Epithelial cell of esophagus (primary cell): ENCODE results near the gene NEK6.

Experiments
- DNase-seq: peaks from one replicate; pipeline ENCODE4 v3.0.0; 2010; ENCODE audit warnings: low read depth
- H3K4me3 ChIP-seq: 2 replicates; pipeline ENCODE4 v1.5.1; 2011; ENCODE audit warnings: mild to moderate bottlenecking, low read length, control low read depth
- TF ChIP-seq, protein P1 (sequence below): IDR thresholded peaks from 2 replicates; pipeline ENCODE4 v1.5.1; 2011; ENCODE audit warnings: low read depth, mild to moderate bottlenecking, low read length, control low read depth, inconsistent platforms; ENCODE audit not compliant: insufficient read depth; ENCODE audit errors: missing control alignments

The NEK6 gene

DNA sequence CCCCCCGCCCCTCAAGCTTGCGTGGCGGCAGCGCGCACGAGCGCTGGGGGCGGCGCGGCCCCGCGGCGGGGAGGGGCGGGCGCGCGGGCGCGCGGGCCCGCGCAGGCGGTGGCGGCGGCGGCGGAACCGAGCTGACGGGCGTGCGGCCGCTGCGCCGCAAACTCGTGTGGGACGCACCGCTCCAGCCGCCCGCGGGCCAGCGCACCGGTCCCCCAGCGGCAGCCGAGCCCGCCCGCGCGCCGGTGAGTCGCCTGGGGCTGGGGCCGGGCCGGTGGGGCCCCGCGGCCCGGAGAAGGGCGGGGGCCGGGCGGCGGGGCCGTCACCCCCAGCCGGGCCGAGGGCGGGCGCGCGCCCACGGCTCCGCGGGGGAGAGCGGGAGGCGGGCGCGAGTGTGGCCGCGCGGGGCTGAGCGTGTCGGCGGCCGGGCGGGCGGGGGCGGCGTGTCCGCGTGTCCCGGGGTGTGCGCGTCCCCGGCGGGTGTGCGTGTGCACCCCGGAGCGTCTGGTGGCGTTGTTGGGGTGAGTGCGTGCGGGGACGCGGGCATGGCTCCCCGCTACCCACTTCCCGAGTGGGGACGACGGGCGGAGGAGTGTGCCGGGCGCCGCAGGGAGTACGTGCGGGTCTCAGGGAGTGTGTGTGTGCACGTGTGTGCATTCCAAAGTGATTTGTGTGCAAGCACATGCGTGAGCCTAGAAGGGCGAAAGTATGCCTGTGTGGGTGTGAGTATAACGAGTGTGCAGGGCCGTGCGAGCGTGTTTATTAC, at the start of gene NEK6:
Gene NEK6, plus strand, starts transcription at position 106 of the 763 bp plus-strand sequence. CDS start 44,016 bp downstream, outside the sequence.
- H3K4me3 ChIP-seq, result peak within 1 kb of the TSS; percentile 63
- DNase-seq, result peak; percentile 62
- TF ChIP-seq, protein P1, sequence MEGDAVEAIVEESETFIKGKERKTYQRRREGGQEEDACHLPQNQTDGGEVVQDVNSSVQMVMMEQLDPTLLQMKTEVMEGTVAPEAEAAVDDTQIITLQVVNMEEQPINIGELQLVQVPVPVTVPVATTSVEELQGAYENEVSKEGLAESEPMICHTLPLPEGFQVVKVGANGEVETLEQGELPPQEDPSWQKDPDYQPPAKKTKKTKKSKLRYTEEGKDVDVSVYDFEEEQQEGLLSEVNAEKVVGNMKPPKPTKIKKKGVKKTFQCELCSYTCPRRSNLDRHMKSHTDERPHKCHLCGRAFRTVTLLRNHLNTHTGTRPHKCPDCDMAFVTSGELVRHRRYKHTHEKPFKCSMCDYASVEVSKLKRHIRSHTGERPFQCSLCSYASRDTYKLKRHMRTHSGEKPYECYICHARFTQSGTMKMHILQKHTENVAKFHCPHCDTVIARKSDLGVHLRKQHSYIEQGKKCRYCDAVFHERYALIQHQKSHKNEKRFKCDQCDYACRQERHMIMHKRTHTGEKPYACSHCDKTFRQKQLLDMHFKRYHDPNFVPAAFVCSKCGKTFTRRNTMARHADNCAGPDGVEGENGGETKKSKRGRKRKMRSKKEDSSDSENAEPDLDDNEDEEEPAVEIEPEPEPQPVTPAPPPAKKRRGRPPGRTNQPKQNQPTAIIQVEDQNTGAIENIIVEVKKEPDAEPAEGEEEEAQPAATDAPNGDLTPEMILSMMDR, result no peak

DNA sequence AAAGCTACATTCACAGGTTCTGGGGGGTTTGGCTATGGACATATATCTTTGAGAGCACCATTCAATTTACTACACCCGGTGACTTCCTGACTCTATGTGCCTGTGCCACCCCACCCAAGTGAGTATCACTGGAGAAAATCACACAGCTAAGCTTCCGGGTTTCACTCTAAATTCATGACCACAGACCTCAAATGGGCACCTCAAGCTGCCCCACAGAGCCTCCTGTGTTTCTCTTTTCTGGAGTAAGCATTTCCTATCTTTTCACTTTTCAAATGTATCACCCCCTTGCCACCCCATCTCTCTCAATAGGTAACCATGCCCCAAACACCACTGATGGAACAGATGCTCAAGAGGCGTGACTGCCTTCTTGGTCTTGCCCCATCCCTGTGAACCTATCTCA, 49.2 kb upstream of the NEK6 start:
- TF ChIP-seq, protein P1, result no peak
- no peak for DNase-seq
- H3K4me3 ChIP-seq, result no peak overlapping the region

DNA sequence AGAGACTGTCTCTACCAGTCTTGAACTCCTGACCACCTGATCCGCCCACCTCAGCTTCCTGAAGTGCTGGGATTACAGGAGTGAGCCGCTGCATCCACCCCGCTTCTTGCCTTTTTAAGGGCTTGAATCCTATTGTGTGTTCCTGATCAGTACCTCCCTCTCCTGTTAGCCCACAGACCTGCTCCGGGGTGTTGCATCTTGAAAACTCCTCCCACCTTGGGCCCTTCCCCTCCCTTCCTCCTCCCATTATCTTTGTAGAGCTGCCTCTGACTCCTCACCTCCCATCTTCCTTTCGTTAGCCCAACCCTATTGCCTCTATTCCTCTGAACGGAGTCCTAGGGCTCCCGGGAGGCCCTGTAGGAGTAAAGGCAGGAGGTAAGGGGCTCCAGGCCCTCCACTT, 48.5 kb upstream of the NEK6 start:
- DNase-seq, result no peak
- TF ChIP-seq, protein P1, result no peak
- H3K4me3 ChIP-seq, result no peak overlapping the region

DNA sequence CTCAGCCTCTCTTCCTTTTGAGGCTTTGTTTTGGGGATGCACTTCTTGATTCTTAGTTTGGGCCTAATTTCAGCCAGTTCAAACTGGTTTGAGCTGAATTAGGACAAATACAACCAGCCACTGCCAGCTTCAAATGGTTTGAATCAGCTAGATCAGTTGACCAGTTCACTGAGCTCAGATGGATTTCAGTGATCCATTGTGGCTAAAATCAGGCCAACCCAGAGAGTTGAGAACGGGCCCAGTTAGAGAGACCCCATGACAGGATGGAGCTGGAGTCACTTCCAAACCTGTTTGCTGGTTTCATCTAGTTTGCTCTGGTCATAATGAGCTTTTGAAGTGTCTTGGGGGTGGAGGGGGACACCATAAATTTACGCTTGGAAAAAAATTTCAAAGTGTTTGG, 48.0 kb upstream of the NEK6 start:
- TF ChIP-seq, protein P1, result no peak
- no peak overlapping the region for H3K4me3 ChIP-seq
- DNase-seq, result no peak

DNA sequence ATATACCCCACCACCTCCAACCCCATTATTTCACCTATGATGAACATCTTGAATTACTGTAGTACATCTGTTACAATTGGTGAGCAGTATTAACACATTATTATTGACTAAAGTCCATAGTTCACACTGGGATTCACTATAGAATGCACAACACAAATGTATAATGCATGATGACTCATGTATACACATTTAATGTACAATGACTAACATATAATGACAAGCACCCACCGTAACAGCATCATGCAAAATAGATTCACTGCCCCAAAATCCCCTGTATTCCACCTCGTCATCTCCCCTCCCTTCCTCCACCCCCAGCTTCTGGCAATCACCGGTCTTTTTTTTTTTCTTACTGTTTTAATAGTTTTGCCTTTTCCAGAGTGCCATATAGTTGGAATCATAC, 47.1 kb upstream of the NEK6 start:
- H3K4me3 ChIP-seq, result no peak overlapping the region
- TF ChIP-seq, protein P1, result no peak
- DNase-seq, result peak; percentile 49

DNA sequence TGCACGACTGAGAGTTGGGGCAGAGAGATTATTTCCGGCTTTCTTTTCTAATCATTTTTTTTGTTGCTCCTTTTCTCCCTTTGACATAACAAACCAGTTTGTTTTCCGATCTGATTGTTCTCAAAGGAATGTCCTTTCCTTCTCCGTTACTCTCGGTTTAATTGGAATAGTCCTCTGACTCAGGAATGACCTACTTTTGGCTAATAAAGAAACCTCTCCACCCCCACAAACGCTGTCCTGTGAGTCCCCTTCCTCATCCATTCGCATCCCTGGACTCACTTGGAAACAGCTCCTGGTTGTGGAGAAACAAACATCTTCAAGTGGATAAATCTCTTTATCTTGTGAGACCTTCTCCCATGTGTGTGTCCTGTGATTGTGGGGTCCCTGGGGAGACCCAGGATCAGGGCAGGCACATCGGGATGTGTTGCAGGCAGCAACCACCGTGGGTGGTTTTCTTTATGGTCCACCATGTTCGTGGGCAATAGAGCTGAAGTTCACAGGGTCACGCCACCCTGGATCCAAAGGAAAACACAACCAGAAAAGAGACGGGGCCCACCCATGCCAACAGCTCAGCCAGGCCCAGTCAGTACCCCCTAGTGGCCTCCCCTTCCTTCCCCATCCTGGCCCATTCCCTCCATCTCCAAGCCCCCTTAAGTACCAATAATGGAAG, 45.2 kb upstream of the NEK6 start:
- TF ChIP-seq, protein P1, result no peak
- DNase-seq, result peak; percentile 50
- H3K4me3 ChIP-seq, result no peak overlapping the region

DNA sequence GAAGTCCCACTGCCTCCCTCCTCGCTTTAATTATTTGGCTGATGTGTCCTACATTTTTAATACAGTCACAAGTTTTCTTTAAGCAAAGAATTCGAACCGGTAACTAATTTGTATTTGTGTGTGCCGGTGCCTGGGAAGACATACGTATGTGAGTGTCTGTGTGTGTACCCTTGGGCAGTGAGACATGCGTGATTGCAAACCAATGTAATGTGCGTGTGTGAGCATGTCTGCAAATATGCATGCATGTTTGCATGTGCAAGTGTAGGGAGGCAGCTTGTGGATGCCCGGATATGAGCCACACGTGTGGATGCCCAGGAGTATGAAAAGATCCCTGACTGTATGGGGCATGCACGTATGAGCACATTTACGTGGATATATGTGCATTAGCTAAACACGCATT, 44.4 kb upstream of the NEK6 start:
- TF ChIP-seq, protein P1, result no peak
- DNase-seq, result no peak
- no peak overlapping the region for H3K4me3 ChIP-seq
